HG02981 (cell line): ENCODE results near the gene CAMTA1.

Experiments
- ATAC-seq: cut with Tn5 transposase; IDR thresholded peaks from one replicate; pipeline ENCODE4 v1.9.1; 2021; ENCODE audit warnings: mild to moderate bottlenecking, moderate library complexity; ENCODE audit not compliant: unreplicated experiment

The CAMTA1 gene

GRCh38 chr1:7671146-7671465, 885.9 kb downstream of the CAMTA1 start:
- no peak for ATAC-seq

DNA sequence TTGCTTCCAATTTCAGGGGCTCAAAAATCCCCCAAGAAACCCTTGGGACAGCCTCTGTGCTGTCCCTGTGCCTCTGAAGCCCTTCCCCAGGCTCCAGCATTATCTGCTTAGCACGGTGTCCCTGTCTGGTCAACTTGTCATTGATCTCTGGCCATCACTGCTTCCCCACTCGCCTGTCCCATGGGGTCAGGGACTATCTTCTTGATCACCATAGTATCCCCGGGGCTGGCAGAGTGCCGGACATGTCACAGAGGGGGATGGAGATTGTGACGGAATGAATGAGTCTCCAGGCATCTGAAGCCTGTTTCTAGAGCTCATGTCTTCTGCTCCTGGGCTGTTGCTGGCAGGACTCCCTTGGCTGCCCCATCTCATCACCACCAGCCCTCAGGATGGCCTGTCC, 886.4 kb downstream of the CAMTA1 start:
- ATAC-seq = no peak

DNA sequence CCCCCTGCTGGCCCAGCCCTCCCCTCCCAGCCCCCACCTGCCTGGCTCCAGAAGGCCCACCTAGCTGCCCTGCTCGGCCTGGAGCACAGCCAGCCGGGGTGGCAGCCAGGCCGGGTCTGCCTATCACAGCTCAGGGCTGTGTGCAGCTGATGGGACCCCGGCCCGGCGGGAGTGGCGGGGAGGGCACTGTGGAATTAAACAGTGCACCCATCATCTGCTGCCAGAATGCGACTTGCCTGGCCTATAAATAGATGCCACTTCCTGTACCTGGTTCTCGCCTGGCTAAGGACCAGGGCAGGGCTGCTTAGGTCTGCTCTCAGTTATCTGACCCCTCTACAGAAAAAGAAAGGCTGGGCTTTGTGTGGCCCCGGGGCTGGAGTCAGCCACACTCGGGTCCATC, 887.6 kb downstream of the CAMTA1 start:
- ATAC-seq = no peak

- no peak for ATAC-seq
Measured at GRCh38 chr1:7674972-7675371, 889.7 kb downstream of the CAMTA1 start.

DNA sequence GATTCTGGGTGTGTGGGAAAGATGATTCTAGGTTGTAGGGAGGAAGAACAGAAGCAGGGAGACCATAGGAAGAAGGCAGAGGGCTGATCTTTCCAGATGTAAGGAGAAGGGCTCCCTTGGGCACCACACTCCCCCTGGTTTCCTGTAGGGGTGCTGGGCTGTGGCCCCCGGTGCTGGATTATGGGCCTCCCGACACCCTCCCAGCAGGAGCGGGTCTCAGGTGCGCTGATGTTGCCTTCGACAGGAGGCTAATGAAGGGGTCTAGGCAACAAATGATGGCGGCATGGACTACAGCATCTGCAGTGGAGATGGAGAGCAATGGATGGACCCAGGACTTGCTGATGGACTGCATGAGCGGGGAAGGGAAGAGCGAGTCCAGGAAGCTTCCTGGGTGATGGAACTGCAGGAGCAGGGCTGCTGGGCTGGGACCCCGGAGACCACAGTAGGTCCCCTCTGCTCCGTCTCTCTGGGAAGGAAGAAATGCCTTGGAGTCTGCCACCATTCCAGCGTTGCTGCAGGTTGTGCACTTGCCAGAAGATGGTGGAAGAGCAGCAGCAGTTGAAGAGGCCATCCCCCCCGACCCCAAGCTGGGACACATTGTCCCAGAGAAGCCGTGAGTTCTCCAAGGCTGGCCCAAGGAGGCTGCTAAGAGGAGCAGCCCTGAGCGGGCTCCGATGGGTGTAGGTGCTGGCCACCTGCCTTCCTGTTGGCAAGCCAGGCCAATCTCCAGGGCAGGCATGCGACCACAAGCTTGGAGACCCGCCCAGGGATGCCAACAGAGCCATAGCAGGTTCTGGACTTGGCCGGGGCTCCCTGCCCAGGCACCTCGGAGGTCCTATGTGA, 890.4 kb downstream of the CAMTA1 start:
- ATAC-seq = no peak

- no peak for ATAC-seq
Measured at GRCh38 chr1:7676274-7676945, 891.2 kb downstream of the CAMTA1 start.

GRCh38 chr1:7677111-7677510, 891.9 kb downstream of the CAMTA1 start:
- ATAC-seq = no peak

GRCh38 chr1:7677815-7678214, 892.6 kb downstream of the CAMTA1 start:
- ATAC-seq = no peak

DNA sequence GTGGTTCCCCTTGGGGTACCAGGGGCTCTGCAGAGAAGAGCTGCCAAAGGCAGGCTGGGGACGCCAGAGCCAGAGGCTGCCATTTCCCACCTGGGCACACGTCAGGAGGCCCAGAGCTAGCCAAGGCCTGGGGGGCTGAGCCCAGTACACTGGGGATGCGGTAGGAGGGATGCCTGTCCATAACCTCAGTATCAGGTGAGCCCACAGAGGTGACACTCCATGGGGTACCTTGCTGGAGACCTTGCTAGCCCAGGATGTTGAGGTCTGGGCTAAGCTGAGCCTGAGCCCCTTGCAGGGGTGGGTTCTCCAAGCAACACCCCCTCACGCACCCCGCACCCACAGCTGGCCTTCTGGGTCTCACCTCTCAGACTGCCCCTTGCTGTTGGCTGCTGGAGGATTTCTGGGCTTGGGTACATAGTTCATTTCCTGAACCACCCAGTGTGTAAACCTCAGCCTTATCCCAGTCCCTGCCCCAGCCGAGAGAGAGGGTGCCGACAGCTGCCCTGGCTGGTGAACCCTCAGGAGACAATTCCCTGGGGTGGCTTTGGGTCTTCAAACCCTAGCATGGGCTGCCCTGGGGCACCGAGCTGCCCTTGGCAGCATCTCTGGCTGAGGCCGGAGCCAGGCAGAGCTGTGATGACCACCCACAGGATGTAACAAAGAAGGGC, 893.4 kb downstream of the CAMTA1 start:
- ATAC-seq = no peak

DNA sequence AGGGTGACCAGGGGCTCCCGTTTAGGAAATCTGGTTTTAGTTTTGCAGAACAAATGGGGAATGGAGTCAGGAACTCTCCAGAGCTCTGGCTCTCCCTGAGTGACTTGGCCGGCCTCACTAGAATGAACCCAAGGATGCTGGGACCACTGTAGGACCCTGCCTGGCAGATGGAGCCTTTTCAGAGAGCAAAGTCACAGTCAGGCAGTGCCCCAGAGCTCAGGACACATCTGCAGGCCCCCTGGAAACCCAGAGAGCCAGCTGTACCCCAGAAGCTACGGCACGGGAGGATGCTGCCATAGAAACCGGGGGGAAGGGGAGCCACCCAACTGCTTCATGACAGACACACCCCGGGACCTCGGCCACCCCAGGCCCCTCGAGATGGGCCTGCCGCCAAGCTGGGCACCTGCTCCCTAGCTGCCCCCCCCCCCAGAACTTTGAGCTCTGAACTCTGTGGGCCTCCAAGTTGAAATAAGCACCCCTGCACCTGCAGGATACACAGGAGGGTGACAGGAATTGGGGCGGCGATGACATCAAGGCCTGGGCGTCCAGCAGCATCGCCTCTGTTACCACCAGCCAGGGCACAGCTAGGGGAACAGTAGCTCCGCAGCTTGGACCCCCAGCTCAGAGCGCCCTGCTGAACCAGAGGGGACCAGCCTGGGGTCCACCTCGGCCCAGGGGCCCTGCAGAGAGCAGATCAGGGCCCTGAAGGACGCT, 894.1 kb downstream of the CAMTA1 start:
- ATAC-seq = no peak

DNA sequence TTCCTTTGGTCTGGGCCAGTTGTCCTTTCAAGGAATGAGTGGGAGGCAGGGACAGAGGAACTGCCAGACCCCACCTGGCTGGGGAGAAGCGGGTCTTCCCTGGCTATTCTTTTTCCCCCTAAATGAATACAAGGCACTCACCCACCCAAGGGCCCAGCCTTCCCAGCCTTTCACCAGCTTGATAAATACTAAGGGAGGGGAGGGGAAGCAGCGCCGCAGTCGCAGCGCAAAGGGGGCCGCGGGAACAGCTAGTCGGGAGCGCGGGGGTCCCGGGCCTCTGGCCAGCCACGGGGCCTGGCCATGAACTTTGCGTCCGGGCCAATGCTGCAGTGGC, 894.6 kb downstream of the CAMTA1 start:
- no peak for ATAC-seq

DNA sequence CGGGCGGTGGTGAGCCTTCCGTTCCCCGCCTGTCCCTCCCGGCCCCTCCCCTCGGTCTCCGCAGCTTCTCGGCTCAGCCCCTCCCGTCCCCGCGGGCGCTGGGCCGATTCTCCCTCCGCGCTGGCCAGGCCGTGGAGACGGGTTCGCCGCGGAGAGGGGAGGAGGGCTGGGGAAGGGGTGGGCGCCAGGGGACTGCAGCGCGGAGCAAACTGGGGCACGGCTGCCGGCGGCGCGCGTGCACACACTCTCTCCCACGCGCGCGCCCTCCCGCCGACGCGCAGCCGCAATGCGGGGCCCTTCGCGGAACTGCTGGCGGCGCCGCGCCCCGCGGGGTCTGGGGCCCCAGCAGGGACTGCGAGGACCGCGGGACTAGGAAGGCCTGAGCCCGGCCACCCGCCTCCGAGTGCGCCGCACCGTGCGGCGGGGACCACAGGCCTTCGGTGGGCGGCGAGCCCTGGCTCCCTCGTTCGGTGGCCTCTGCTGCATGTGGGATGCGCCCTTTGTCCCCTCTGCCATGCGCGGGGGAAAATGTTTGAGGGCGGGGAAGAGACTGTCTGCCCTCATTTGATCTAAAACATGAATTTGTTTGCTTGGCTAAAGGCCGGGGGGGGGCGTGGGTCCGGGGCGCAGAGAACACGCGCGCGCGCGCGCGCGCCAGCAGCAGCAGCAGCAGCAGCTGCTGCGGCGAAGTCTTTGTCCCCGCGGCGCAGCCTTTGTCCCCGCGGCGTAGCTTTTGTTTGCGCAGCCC, 895.1 kb downstream of the CAMTA1 start:
- ATAC-seq = no peak

- ATAC-seq = no peak
Measured at GRCh38 chr1:7680955-7681268, 895.7 kb downstream of the CAMTA1 start.

- ATAC-seq = no peak
Measured at GRCh38 chr1:7681401-7681800, 896.1 kb downstream of the CAMTA1 start.

DNA sequence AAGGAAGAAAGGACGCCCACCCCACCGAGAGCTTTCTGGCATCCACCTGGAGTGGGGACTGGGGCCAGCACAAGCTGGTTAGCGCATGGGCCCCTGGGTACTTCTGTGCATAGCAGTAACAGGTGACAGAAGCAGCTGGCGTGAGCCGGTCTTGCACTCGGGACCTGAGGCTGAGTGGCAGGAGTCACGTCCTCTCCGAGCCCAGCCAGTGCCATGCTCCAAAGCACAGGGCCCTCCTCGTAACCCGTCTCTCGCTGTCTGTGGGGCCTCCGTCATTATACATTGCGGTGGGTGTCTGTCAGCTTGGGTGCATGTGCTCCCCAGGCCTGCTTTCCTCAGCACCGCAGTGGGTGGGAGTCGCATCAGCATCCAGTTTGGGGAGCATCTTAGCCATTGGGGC, 898.3 kb downstream of the CAMTA1 start:
- ATAC-seq = no peak

DNA sequence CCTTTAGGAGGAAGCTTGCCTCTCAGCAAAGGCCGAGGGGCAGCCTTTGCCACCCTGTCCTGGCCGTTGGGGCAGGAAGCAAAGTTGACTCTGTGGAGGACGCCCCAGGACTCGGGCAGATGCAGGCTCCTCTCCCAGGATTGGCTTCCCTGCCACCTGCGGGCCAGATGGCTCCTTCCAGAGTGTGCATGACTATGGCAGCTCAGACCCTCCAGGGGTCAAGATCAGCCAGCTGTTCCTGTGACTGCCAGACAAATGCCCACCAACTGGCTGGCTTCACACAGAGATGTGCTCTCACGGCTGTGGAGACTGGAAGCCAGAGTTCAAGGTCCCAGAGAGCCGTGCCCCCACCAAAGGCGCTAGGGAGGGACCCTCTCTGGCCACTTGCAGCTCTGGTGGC, 898.9 kb downstream of the CAMTA1 start:
- no peak for ATAC-seq

GRCh38 chr1:7684861-7685635, 899.8 kb downstream of the CAMTA1 start:
- ATAC-seq = no peak

- ATAC-seq = no peak
Measured at GRCh38 chr1:7686301-7686850, 901.1 kb downstream of the CAMTA1 start.

DNA sequence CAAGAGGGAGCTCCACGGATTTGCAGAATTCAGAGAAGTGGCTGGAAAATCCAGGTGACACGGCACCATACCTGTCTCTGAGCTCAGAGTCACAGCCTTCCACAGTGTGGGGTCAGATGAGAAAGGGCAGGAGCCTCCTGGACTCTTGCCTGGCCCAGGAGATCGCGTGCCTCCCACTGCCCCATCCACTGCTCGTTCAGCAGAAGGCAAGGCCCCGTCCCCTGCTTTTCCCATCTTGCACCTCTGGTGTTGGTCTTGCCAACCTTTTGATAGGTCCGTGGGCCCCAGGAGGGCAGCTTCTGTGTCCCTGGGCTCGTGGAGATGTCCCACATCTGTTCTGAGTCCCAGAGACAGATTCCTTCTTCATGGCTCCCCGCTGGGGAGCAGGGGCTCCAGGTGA, 902.2 kb downstream of the CAMTA1 start:
- no peak for ATAC-seq

DNA sequence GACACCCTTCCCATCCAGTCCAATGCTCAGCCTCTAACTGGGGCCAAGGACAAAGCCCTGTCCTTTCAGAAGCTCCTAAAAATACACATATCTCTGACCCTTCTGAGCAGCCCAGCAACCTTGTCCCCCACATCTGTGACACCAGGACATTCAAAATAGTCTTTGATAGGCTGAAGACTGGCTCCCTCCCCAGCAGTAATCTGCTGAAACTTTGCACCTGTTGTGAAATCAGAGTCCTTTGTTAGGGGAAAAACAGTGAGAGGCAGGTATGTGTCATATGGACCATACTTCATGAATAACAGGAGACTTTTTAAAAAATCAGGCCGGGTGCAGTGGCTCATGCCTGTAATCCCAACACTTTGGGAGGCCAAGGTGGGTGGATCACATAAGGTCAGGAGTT, 903.4 kb downstream of the CAMTA1 start:
- ATAC-seq = no peak
